PC-9 (cell line): ENCODE results near the gene TBC1D22A. TPM values are rescaled to one million over a fixed set of nuclear protein-coding genes. Genes with fewer than 3 reads are reported as not detected.
"Not testable (repeated sequence)": the region's sequence is repeated elsewhere in the genome, so short reads cannot be mapped to it uniquely, and the experiment has no call there.

ENCODE experiments used
- BruUV-seq: library from RNA; stranded (reverse); fragments of 400-500 nt; replicated peaks from 2 replicates; lab custom pipeline; 2021; lab: Mats Ljungman, UMichigan
- CTCF ChIA-PET: fragments of 300-600 bp; sonication (Branson Sonifier 250); formaldehyde crosslinking; loops from one replicate; lab custom pipeline; 2022; ENCODE audit warnings: antibody characterized with exemption; lab: Charles Lee
- POLR2A ChIA-PET: fragments of 300-600 bp; sonication (Branson Sonifier 250); formaldehyde crosslinking; loops from one replicate; lab custom pipeline; 2022; ENCODE audit warnings: antibody characterized with exemption; ENCODE audit not compliant: unreplicated experiment; lab: Charles Lee
- DNase-seq, 2 experiments: peaks; one replicate each; pipeline versions ENCODE4 v3.0.0 to v3.0.0-alpha.2; 2015 to 2022; ENCODE audit warnings: mixed read lengths in 1 of 2
- H2AFZ ChIP-seq: fragments of 200-600 bp; sonication (generic); 2 replicates; pipeline ENCODE4 v1.8.1; 2017; ENCODE audit warnings: antibody characterized with exemption
- H3F3A ChIP-seq: fragments of 200-600 bp; sonication (generic); 2 replicates; pipeline ENCODE4 v1.8.1; 2017; ENCODE audit warnings: antibody characterized with exemption, mild to moderate bottlenecking, low read depth; ENCODE audit not compliant: insufficient read depth
- H3K27ac ChIP-seq: fragments of 200-600 bp; sonication (generic); 2 replicates; pipeline ENCODE4 v1.6.1; 2016; ENCODE audit warnings: mixed run types
- H3K27me3 ChIP-seq: fragments of 200-600 bp; sonication (generic); 2 replicates; pipeline ENCODE4 v1.6.1; 2016; ENCODE audit warnings: low read depth, mixed run types; ENCODE audit not compliant: insufficient read depth
- H3K36me3 ChIP-seq: fragments of 200-600 bp; sonication (generic); 2 replicates; pipeline ENCODE4 v1.6.1; 2016; ENCODE audit warnings: low read depth, mixed run types
- H3K4me1 ChIP-seq: fragments of 200-600 bp; sonication (generic); replicated peaks from 2 replicates; pipeline ENCODE4 v1.6.1; 2016; ENCODE audit warnings: mixed run types; ENCODE audit not compliant: insufficient read depth
- H3K4me2 ChIP-seq: fragments of 200-600 bp; sonication (generic); 2 replicates; pipeline ENCODE4 v1.6.1; 2017; ENCODE audit warnings: mixed run types
- H3K4me3 ChIP-seq: fragments of 200-600 bp; sonication (generic); 2 replicates; pipeline ENCODE4 v1.6.1; 2016; ENCODE audit warnings: mixed run types
- H3K79me2 ChIP-seq: fragments of 200-600 bp; sonication (generic); 2 replicates; pipeline ENCODE4 v1.6.1; 2017; ENCODE audit warnings: low read depth, mixed run types
- H3K9me2 ChIP-seq: fragments of 200-600 bp; sonication (generic); 2 replicates; pipeline ENCODE4 v1.8.1; 2017; ENCODE audit warnings: mild to moderate bottlenecking; ENCODE audit not compliant: insufficient read depth
- H3K9me3 ChIP-seq: fragments of 200-600 bp; sonication (generic); 2 replicates; pipeline ENCODE4 v1.8.1; 2016; ENCODE audit warnings: low read depth; ENCODE audit not compliant: insufficient read depth
- H4K20me1 ChIP-seq: fragments of 200-600 bp; sonication (generic); 2 replicates; pipeline ENCODE4 v1.8.1; 2017; ENCODE audit not compliant: insufficient read depth
- EZH2 ChIP-seq: fragments of 200-600 bp; sonication (generic); IDR thresholded peaks from 2 replicates; pipeline ENCODE4 v1.8.0; 2017; ENCODE audit warnings: antibody characterized with exemption, low read depth
- intact Hi-C: fragments of 100-400 bp; cut with micrococcal nuclease; formaldehyde crosslinking; loops from one replicate; pipeline ENCODE4 v1.10.0; 2022; ENCODE audit not compliant: unreplicated experiment
- total RNA-seq: library from RNA; stranded (reverse); gene quantifications from 2 replicates; pipeline ENCODE4 v1.2.3, GENCODE V29; 2021
- TF ChIP-seq, protein P1 (sequence below): fragments of 200-600 bp; sonication (generic); conservative IDR thresholded peaks from 2 replicates; pipeline ENCODE4 v1.6.1; 2017; ENCODE audit warnings: mixed run types, antibody characterized with exemption, mild to moderate bottlenecking, moderate library complexity

Gene TBC1D22A
- total RNA-seq, 1 experiment from 2014 or later, result 40.3 TPM

DNA sequence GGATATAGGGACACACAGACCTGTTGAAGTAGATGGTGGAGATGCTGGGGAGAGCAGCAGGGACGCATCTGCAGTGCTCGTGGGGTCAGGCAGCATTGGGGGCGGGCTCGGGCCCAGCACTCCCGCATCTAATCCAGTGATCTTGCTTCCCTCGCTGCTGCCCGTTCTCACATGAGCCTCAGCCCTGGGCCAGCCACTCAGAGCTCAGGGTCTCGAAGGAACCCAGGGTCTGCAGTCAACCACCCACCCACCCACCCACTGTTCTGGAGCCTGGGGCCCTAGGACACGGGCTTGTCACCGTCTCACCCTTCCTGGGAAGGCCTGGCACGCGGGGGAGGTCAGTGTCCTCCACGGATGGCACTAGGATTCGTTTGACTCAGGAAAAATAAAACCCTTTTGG, 406.0 kb downstream of the TBC1D22A start:
- Histone ChIP-seq H3K36me3 (no peaks in the 10 kb centered on the region), H3K9me3 (no peaks in the 10 kb centered on the region), H3K4me1 (no peaks in the 10 kb centered on the region), H3K27ac (no peak overlapping the region), H3K9me2 (no peaks in the 10 kb centered on the region), H3K79me2 (no peaks in the 10 kb centered on the region), H2AFZ (no peak overlapping the region), H3K4me3 (no peak overlapping the region), H3F3A (no peaks in the 10 kb centered on the region), H4K20me1 (peaks cover 34% of the 10 kb centered on the region), H3K4me2 (no peak overlapping the region), H3K27me3 (no peaks in the 10 kb centered on the region)
- ChIA-PET CTCF (no interaction called here), POLR2A (no interaction called here)
- DNase-seq, result no peak
- TF ChIP-seq EZH2, result no peak
- TF ChIP-seq, protein P1, sequence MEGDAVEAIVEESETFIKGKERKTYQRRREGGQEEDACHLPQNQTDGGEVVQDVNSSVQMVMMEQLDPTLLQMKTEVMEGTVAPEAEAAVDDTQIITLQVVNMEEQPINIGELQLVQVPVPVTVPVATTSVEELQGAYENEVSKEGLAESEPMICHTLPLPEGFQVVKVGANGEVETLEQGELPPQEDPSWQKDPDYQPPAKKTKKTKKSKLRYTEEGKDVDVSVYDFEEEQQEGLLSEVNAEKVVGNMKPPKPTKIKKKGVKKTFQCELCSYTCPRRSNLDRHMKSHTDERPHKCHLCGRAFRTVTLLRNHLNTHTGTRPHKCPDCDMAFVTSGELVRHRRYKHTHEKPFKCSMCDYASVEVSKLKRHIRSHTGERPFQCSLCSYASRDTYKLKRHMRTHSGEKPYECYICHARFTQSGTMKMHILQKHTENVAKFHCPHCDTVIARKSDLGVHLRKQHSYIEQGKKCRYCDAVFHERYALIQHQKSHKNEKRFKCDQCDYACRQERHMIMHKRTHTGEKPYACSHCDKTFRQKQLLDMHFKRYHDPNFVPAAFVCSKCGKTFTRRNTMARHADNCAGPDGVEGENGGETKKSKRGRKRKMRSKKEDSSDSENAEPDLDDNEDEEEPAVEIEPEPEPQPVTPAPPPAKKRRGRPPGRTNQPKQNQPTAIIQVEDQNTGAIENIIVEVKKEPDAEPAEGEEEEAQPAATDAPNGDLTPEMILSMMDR, result no peak
- intact Hi-C loops, result no loop called here
- no TSS peak for BruUV-seq

DNA sequence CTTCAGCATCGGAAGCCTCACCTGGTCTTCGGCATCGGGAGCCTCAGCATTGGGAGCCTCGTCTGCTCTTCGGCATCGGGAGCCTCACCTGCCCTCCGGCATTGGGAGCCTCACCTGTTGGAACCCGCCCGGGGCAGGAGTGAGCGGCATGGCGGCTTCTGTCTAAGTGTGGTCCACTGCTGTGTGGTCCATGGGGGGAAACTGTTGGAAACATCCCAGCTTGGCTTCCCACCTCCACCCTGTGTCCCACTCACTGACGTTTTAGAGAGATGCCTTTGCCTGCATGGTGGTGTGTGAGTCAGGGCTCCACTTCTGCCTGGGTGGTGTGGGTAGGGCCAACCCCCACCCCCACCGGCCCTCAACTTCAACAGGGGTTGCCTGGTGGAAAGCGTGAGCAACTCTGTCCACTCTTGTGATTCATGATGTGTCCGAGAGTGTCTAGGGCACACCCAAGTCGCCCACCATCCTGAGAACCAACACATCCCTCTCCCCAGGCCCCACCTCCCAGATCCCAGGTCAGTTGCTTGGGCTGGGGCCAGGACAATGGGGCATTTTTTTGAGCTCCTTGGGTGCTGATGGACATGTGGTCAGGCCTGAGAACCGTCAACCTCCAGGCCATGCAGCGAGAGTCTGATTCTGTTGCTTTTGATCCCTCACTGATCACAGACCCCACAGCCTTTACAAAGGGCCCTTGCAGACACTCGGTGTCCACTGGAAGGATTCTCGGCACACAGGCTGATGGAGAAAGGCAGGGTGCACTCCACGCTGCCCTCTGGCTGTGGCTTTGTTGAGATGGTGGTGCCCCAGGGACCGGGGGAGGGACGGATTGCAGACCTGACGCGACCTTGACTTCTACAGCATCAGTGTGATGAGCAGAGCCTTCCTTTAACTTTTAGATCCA, 406.7 kb downstream of the TBC1D22A start:
- Histone ChIP-seq H2AFZ (no peak overlapping the region), H3K9me3 (no peaks in the 10 kb centered on the region), H3F3A (no peaks in the 10 kb centered on the region), H3K9me2 (no peaks in the 10 kb centered on the region), H3K27ac (no peak overlapping the region), H3K27me3 (no peaks in the 10 kb centered on the region), H4K20me1 (peaks cover 27% of the 10 kb centered on the region), H3K36me3 (no peaks in the 10 kb centered on the region), H3K4me1 (no peaks in the 10 kb centered on the region), H3K4me2 (no peak overlapping the region), H3K79me2 (no peaks in the 10 kb centered on the region), H3K4me3 (no peak overlapping the region)
- TF ChIP-seq, protein P1, result no peak; the same call in 1 of the 2 replicates
- TF ChIP-seq EZH2, result no peak
- BruUV-seq, result no TSS peak
- no peak for DNase-seq
- ChIA-PET POLR2A (no interaction called here), CTCF (no interaction called here)
- intact Hi-C loops, result no loop called here

DNA sequence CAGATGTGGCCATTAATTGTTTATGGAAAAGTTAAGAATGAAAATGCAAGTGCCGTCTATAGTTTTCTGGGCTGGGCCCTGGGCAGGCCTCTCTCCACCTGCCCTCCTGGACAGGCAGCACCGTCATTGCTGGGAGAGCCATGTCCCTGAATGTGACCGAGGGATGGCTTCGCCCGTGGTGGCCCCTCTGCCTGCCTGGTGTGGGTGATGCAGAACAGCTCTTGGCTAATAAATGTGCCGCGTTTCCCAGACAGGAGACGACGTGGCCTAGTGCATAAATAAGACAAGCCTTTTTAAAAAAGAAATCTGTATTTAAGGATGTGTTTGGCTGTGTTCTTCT, 407.3 kb downstream of the TBC1D22A start:
- Histone ChIP-seq H3K4me1 (no peaks in the 10 kb centered on the region), H3K79me2 (no peaks in the 10 kb centered on the region), H4K20me1 (peaks cover 26% of the 10 kb centered on the region), H3F3A (no peaks in the 10 kb centered on the region), H3K36me3 (no peaks in the 10 kb centered on the region), H3K9me2 (no peaks in the 10 kb centered on the region), H3K27me3 (no peaks in the 10 kb centered on the region), H3K27ac (no peak overlapping the region), H3K4me2 (no peak overlapping the region), H3K9me3 (no peaks in the 10 kb centered on the region), H2AFZ (no peak overlapping the region), H3K4me3 (no peak overlapping the region)
- POLR2A ChIA-PET, result no interaction called here
- intact Hi-C loops, result no loop called here
- CTCF ChIA-PET, result no interaction called here
- DNase-seq, result no peak
- TF ChIP-seq, protein P1, result no peak
- TF ChIP-seq EZH2, result no peak
- no TSS peak for BruUV-seq

DNA sequence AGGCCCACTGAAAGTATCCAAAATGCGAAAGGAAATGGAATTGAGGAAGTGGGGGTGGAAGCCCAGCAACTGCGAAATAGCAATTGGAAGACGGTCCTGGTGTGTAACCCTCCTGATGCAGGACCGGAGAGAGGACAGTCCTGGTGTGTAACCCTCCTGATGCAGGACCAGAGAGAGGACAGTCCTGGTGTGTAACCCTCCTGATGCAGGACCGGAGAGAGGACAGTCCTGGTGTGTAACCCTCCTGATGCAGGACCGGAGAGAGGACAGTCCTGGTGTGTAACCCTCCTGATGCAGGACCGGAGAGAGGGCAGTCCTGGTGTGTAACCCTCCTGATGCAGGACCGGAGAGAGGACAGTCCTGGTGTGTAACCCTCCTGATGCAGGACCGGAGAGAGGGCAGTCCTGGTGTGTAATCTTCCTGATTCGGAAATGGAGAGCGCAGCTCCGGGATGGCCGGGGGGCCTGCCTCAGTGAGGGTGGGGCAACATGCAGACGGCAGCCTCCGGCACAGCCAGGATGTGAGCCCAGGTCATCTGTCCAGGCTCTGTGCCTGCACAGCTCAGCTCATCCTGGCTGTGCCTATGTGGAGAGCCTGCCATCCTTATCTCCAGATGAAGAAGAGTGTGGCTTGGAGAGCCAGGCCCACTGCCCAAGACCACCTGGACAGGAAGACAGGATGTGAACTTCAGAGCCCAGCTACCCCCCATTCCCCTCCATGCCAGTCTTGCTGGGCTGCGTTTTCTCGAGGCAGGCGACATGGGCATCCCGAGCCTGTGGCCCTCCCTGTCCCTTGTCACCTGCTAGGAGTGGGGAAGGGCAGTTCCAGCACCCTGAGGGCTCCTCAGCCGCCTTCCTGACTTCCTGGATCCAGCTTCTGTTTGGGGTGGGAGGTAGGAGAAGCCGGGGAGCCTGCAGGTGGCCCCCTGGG, 408.3 kb downstream of the TBC1D22A start:
- H3K27ac ChIP-seq, H3K79me2 ChIP-seq, H3K27me3 ChIP-seq, H3K4me2 ChIP-seq, DNase-seq, POLR2A ChIA-PET, intact Hi-C loops, H3K9me3 ChIP-seq, H3K36me3 ChIP-seq, CTCF ChIA-PET, H3F3A ChIP-seq, BruUV-seq, H3K9me2 ChIP-seq, H3K4me3 ChIP-seq, H2AFZ ChIP-seq, H3K4me1 ChIP-seq: not testable (repeated sequence)
- H4K20me1 ChIP-seq, result peaks cover 18% of the 10 kb centered on the region
